ENCODE results near the gene LYST. TPM values are rescaled to one million over a fixed set of nuclear protein-coding genes. Genes with fewer than 3 reads are reported as not detected.

LYST gene
- total RNA-seq, 4 donors from 2014 or later = 46.8 to 68.4 (median 47.8) TPM

GRCh38 chr1:235893840-235894239, 27.1 kb upstream of the LYST start:
- 96 to 99% methylated on average over 2 of the region's 2 CpGs for WGBS, 2 donors

GRCh38 chr1:235892734-235893413, 26.2 kb upstream of the LYST start:
- Histone ChIP-seq H3K4me1 (no peaks in the 10 kb centered on the region), H3K27ac (no peak overlapping the region), H3K4me3 (replicated peaks in 1 of 3) (no peak overlapping the region), H3K27me3 (no peaks in the 10 kb centered on the region), H3K36me3 (no peaks in the 10 kb centered on the region), H3K9me3 (no peaks in the 10 kb centered on the region)
- intact Hi-C loops (cut with DNase I) = no loop called here
- 85 to 86% methylated on average over 5 of the region's 5 CpGs for WGBS, 2 donors
- no peak for DNase-seq
- TF ChIP-seq POLR2A (IDR thresholded peaks at IDR 0.05) (no peak), CTCF (IDR thresholded peaks at IDR 0.05) (no peak)

More at GRCh38 chr1:235893840-235894239, 27.1 kb upstream of the LYST start:
- Histone ChIP-seq H3K9me3 (no peaks in the 10 kb centered on the region), H3K27ac (no peak overlapping the region), H3K27me3 (no peaks in the 10 kb centered on the region), H3K4me3 (replicated peaks in 1 of 3) (no peak overlapping the region), H3K4me1 (no peaks in the 10 kb centered on the region), H3K36me3 (no peaks in the 10 kb centered on the region)
- no peak for DNase-seq
- no peak for TF ChIP-seq POLR2A (IDR thresholded peaks at IDR 0.05)
- intact Hi-C loops (cut with DNase I) = no loop called here

GRCh38 chr1:235892202-235892601, 25.5 kb upstream of the LYST start:
- Histone ChIP-seq H3K36me3 (no peaks in the 10 kb centered on the region), H3K4me3 (replicated peaks in 1 of 3) (no peak overlapping the region), H3K27me3 (no peaks in the 10 kb centered on the region), H3K4me1 (no peaks in the 10 kb centered on the region), H3K27ac (no peak overlapping the region), H3K9me3 (no peaks in the 10 kb centered on the region)
- TF ChIP-seq POLR2A (IDR thresholded peaks at IDR 0.05) = no peak
- TF ChIP-seq CTCF (IDR thresholded peaks at IDR 0.05) = no peak
- intact Hi-C loops (cut with DNase I) = no loop called here
- DNase-seq = no peak
- WGBS, 2 donors = 82 to 91% methylated on average over 6 of the region's 6 CpGs

- peaks cover 4 to 7% of the 10 kb centered on the region in 2 donors for H3K4me1 ChIP-seq
- intact Hi-C loops (cut with DNase I) = no loop called here
- H3K27ac ChIP-seq = no peak overlapping the region
- WGBS, 2 donors = 87 to 88% methylated on average over 8 of the region's 8 CpGs
- H3K27me3 ChIP-seq = no peaks in the 10 kb centered on the region
- no peaks in the 10 kb centered on the region for H3K36me3 ChIP-seq
- DNase-seq = no peak
- no peak overlapping the region for H3K4me3 ChIP-seq (replicated peaks in 1 of 3)
- TF ChIP-seq POLR2A (IDR thresholded peaks at IDR 0.05) (no peak), CTCF (IDR thresholded peaks at IDR 0.05) (no peak)
- H3K9me3 ChIP-seq = no peaks in the 10 kb centered on the region
Measured at GRCh38 chr1:235888119-235888643, 21.5 kb upstream of the LYST start.

- H3K27ac ChIP-seq = no peak overlapping the region
- no peak for TF ChIP-seq CTCF (IDR thresholded peaks at IDR 0.05)
- no peak for TF ChIP-seq POLR2A (IDR thresholded peaks at IDR 0.05)
- WGBS, 2 donors = 86 to 90% methylated on average over 2 of the region's 2 CpGs
- H3K27me3 ChIP-seq = no peaks in the 10 kb centered on the region
- DNase-seq = no peak
- no peaks in the 10 kb centered on the region for H3K9me3 ChIP-seq
- no peak overlapping the region for H3K4me3 ChIP-seq (replicated peaks in 1 of 3)
- intact Hi-C loops (cut with DNase I) = no loop called here
- H3K4me1 ChIP-seq = peaks cover 9 to 12% of the 10 kb centered on the region in 2 donors
- H3K36me3 ChIP-seq = no peaks in the 10 kb centered on the region
Measured at GRCh38 chr1:235887676-235888075, 21.0 kb upstream of the LYST start.
